ENCODE data around the gene CHKB. TPM values are rescaled to one million over a fixed set of nuclear protein-coding genes. Genes with fewer than 3 reads are reported as not detected.

Gene CHKB
- total and polyA plus RNA-seq, 10 of the 15 experiments (the other 5 are each of a cell fraction or from before 2014, with no cell fraction given), result 10.0 to 93.9 (median 57.0) TPM

DNA sequence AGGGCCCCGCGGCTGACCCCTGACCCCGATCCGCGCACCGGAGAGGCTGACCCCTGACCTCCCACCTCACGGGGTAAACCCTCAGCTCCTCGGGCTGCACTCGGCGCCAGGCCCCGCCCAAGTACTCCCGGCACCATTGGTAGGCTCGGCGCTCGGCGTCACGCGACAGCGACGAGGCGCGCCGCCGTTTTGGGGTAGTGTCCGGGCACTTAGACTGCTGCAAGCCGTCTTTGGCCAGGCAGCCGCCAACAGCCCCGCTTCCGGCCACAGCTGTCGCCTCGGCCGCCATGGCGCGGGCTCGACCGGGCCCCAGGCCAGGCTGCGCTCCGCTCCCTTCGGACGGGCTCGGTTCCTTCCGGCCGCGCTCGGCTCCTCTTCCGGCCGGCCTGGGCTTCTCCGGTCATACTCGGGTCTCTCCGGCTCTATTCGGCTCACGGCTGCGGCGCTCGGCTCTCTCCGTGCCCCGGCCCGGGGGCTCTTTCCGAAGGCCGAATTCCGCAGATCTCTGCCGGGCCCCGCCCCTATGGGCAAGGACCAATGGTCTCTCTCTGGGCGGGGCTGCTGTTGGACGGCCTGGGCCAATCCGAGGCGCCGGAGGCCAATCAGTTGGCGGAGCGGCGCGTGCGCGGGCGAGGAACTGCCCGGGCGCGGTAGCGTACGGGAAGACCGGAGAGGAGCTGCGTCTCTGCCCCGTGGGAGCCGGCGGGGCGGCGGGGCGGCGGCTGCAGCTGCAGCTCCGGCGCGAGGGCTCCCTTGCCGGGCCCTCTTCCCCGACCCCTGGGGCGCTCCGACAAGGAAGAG is at the start of gene CHKB (continued):
- TF ChIP-seq NKRF (conservative IDR thresholded peaks at IDR 0.05) (peak; percentile 79), BCL3 (IDR thresholded peaks at IDR 0.05; ENCODE audit: borderline replicate concordance, insufficient read depth, low read depth, low read length, poor library complexity, severe bottlenecking) (no peak), CREM (IDR thresholded peaks at IDR 0.05; ENCODE audit: low read depth) (peak; percentile 80), ZNF217 (IDR thresholded peaks at IDR 0.05) (no peak), HDAC6 (IDR thresholded peaks at IDR 0.05; ENCODE audit: unreplicated experiment) (no peak), POLR2AphosphoS5 (IDR thresholded peaks at IDR 0.05; ENCODE audit: low read length) (peak; percentile 81), CHD2 (IDR thresholded peaks at IDR 0.05; ENCODE audit: borderline replicate concordance, low read depth, low read length) (peak; percentile 46; the same call in 1 of the 2 replicates), E4F1 (IDR thresholded peaks at IDR 0.05; ENCODE audit: borderline replicate concordance, partially characterized antibody) (peak; percentile 29), TCF3 (IDR thresholded peaks at IDR 0.05; ENCODE audit: borderline replicate concordance, insufficient read depth, low read depth, low read length) (0 out of 2 replicates have a peak, but pooled peaks have one; percentile 37), CREB1 (IDR thresholded peaks at IDR 0.05; ENCODE audit: low read depth) (peak; percentile 88), NRF1 (conservative IDR thresholded peaks at IDR 0.05; ENCODE audit: low read depth, low read length) (peak; percentile 75), DPF2 (IDR thresholded peaks at IDR 0.05) (peak; percentile 57), SMAD5 (IDR thresholded peaks at IDR 0.05; ENCODE audit: low read depth) (peak; percentile 45; the same call in 1 of the 2 replicates), NR2C1 (IDR thresholded peaks at IDR 0.05) (peak; percentile 96), EED (IDR thresholded peaks at IDR 0.05; ENCODE audit: low read depth) (no peak)
- TF ChIP-seq, protein P1, sequence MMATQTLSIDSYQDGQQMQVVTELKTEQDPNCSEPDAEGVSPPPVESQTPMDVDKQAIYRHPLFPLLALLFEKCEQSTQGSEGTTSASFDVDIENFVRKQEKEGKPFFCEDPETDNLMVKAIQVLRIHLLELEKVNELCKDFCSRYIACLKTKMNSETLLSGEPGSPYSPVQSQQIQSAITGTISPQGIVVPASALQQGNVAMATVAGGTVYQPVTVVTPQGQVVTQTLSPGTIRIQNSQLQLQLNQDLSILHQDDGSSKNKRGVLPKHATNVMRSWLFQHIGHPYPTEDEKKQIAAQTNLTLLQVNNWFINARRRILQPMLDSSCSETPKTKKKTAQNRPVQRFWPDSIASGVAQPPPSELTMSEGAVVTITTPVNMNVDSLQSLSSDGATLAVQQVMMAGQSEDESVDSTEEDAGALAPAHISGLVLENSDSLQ (IDR thresholded peaks at IDR 0.05), result peak; percentile 61; the same call in 1 of the 2 replicates
- TF ChIP-seq, protein P2, sequence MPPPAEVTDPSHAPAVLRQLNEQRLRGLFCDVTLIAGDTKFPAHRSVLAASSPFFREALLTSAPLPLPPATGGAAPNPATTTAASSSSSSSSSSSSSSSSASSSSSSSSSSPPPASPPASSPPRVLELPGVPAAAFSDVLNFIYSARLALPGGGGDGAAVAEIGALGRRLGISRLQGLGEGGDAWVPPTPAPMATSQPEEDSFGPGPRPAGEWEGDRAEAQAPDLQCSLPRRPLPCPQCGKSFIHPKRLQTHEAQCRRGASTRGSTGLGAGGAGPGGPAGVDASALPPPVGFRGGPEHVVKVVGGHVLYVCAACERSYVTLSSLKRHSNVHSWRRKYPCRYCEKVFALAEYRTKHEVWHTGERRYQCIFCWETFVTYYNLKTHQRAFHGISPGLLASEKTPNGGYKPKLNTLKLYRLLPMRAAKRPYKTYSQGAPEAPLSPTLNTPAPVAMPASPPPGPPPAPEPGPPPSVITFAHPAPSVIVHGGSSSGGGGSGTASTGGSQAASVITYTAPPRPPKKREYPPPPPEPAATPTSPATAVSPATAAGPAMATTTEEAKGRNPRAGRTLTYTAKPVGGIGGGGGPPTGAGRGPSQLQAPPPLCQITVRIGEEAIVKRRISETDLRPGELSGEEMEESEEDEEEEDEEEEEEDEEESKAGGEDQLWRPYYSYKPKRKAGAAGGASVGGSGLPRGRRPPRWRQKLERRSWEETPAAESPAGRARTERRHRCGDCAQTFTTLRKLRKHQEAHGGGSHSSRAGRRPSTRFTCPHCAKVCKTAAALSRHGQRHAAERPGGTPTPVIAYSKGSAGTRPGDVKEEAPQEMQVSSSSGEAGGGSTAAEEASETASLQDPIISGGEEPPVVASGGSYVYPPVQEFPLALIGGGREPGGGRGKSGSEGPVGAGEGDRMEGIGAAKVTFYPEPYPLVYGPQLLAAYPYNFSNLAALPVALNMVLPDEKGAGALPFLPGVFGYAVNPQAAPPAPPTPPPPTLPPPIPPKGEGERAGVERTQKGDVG (CRISPR knock-in tag; IDR thresholded peaks at IDR 0.05), result no peak

All from GM12878 (cell line).